ENCODE results near the gene HTT. TPM values are rescaled to one million over a fixed set of nuclear protein-coding genes. Genes with fewer than 3 reads are reported as not detected.

The HTT gene
- total and polyA plus RNA-seq, 2 of the 8 experiments (the other 6 are each of a cell fraction or from before 2014, with no cell fraction given): 24.0 to 71.0 TPM

- H3K14ac ChIP-seq (ENCODE audit: insufficient read length): no peak overlapping the region
- H3K23ac ChIP-seq (ENCODE audit: insufficient read length): no peak overlapping the region
- H3K27ac ChIP-seq (ENCODE audit: low read depth, low read length): no peak overlapping the region
- no peaks in the 10 kb centered on the region for H3K79me2 ChIP-seq (ENCODE audit: control insufficient read depth in 1 of 2, insufficient read depth in 2 of 2, low read length in 2 of 2)
- no peak overlapping the region for H3K9ac ChIP-seq (replicated peaks in 1 of 4; ENCODE audit: extremely low read depth in 1 of 4, low read depth in 3 of 4, low read length in 3 of 4)
- no peaks in the 10 kb centered on the region for H3K27me3 ChIP-seq (replicated peaks in 1 of 4; ENCODE audit: control insufficient read depth in 3 of 4, extremely low read depth in 1 of 4, insufficient read depth in 3 of 4, low read length in 3 of 4)
- no peak overlapping the region for H3K4ac ChIP-seq (replicated peaks; ENCODE audit: insufficient read length, low read depth, low read length)
- H3K36me3 ChIP-seq (ENCODE audit: control insufficient read depth in 2 of 4, insufficient read depth in 4 of 4, low read length in 3 of 4): peaks cover 30 to 68% (median 54%) of the 10 kb centered on the region in 4 experiments
- H4K8ac ChIP-seq (ENCODE audit: extremely low read depth, insufficient read depth, low read length): no peak overlapping the region
- no peak overlapping the region for H2BK5ac ChIP-seq (ENCODE audit: low read depth, low read length)
- TF ChIP-seq CBX8 (IDR thresholded peaks at IDR 0.05; ENCODE audit: borderline replicate concordance, low read depth, low read length) (no peak), ASH2L (IDR thresholded peaks at IDR 0.05; ENCODE audit: low read length) (no peak), CHD2 (IDR thresholded peaks at IDR 0.05; ENCODE audit: low read length) (no peak), EP300 (IDR thresholded peaks at IDR 0.05; ENCODE audit: borderline replicate concordance in 1 of 2, low read depth in 2 of 2, low read length in 2 of 2) (no peak), SRF (IDR thresholded peaks at IDR 0.05; ENCODE audit: low read depth, low read length) (no peak), PHF8 (conservative IDR thresholded peaks at IDR 0.05; ENCODE audit: low read depth, low read length) (no peak), RXRA (IDR thresholded peaks at IDR 0.05; ENCODE audit: insufficient read depth, low read depth, low read length) (no peak)
- no peak overlapping the region for H4K91ac ChIP-seq (replicated peaks; ENCODE audit: insufficient read length, low read length)
- H3K4me3 ChIP-seq (ENCODE audit: extremely low read depth in 1 of 4, insufficient read depth in 2 of 4, low read depth in 3 of 4, low read length in 4 of 4): no peak overlapping the region
- no peaks in the 10 kb centered on the region for H3K23me2 ChIP-seq (ENCODE audit: low read depth, low read length)
- H4K5ac ChIP-seq (ENCODE audit: insufficient read length, low read depth, low read length): no peak overlapping the region
- FAIRE-seq: no peak
- peaks cover 0 to 2% of the 10 kb centered on the region in 2 experiments for H4K20me1 ChIP-seq (replicated peaks in 1 of 2; ENCODE audit: control insufficient read depth in 1 of 2, insufficient read depth in 2 of 2, low read length in 2 of 2)
- H2BK20ac ChIP-seq (ENCODE audit: low read length): no peak overlapping the region
- no peaks in the 10 kb centered on the region for H3K9me3 ChIP-seq (ENCODE audit: insufficient read depth in 2 of 2, low read depth in 1 of 2, low read length in 1 of 2)
- H2BK12ac ChIP-seq (ENCODE audit: low read depth, low read length): no peak overlapping the region
- no peak for DNase-seq (ENCODE audit: low read depth in 1 of 2, low spot score in 2 of 2)
- CTCF ChIA-PET (ENCODE audit: partially characterized antibody): interaction anchor here (0.5 to 2.1 kb wide), 6 partner anchors 9 to 233 kb away, joined by 3 to 5 read pairs (median 4); no protein-coding TSS in a partner anchor
- H2AK5ac ChIP-seq (ENCODE audit: low read depth, low read length): no peak overlapping the region
- H3K4me2 ChIP-seq (ENCODE audit: insufficient read depth in 1 of 2, low read depth in 2 of 2, low read length in 2 of 2): no peak overlapping the region
- no peaks in the 10 kb centered on the region for H3K4me1 ChIP-seq (replicated peaks in 1 of 4; ENCODE audit: control insufficient read depth in 3 of 4, insufficient read depth in 4 of 4, low read length in 3 of 4)
- no peak overlapping the region for H3K18ac ChIP-seq (ENCODE audit: extremely low read depth, low read length)
- no peak overlapping the region for H2BK120ac ChIP-seq (replicated peaks; ENCODE audit: low read depth, low read length)
- H2BK15ac ChIP-seq (ENCODE audit: low read length): no peak overlapping the region
- POLR2A ChIA-PET (ENCODE audit: partially characterized antibody): interaction anchor here (0.7 kb wide), 1 partner anchor 15 kb away, joined by 3 read pairs; no protein-coding TSS in a partner anchor
- 87% methylated on average over 6 of the region's 6 CpGs; no CpG with 5 or more reads in 1 of the 2 experiments for WGBS, 2 experiments (ENCODE audit: extremely low coverage in 1 of 2, insufficient coverage in 1 of 2, insufficient read length in 1 of 2, insufficient replicate concordance in 2 of 2, low coverage in 1 of 2, low lambda C conversion rate in 2 of 2, missing lambda C conversion rate in 1 of 2)
- H3K56ac ChIP-seq (replicated peaks; ENCODE audit: insufficient read length, low read depth, low read length): no peak overlapping the region
- H2AFZ ChIP-seq (ENCODE audit: low read length): no peak overlapping the region
- H3K79me1 ChIP-seq (ENCODE audit: low read depth, low read length): no peaks in the 10 kb centered on the region
Observed at GRCh38 chr4:3210467-3210866, 136.0 kb downstream of the HTT start.
